Endothelial cell of umbilical vein (primary cell): ENCODE measurements around the gene TTBK1. TPM values are rescaled to one million over a fixed set of nuclear protein-coding genes. Genes with fewer than 3 reads are reported as not detected.

Experiments used
- BruUV-seq: library from RNA; stranded (reverse); fragments of 400-500 nt; replicated peaks from 2 replicates; lab custom pipeline; 2021; lab: Mats Ljungman, UMichigan
- CTCF ChIA-PET: fragments of 300-600, 350-600 bp; sonication (Branson Sonifier 250); formaldehyde crosslinking; loops from one replicate; lab custom pipeline; 2021; ENCODE audit warnings: antibody characterized with exemption, inconsistent platforms; lab: Charles Lee
- POLR2A ChIA-PET: fragments of 300-600, 350-600 bp; sonication (Branson Sonifier 250); formaldehyde crosslinking; loops from one replicate; lab custom pipeline; 2021; ENCODE audit warnings: antibody characterized with exemption, inconsistent platforms; lab: Charles Lee
- DNase-seq: peaks from one replicate; pipeline ENCODE4 v3.0.0-alpha.2; 2011; ENCODE audit warnings: low read depth, low spot score
- FAIRE-seq: peaks from 2 replicates; lab custom pipeline; 2011; peaks lifted over from hg19 to GRCh38; lab: Jason Lieb, UNC
- H2AFZ ChIP-seq: 2 replicates; pipeline ENCODE4 v1.6.0; 2012; ENCODE audit warnings: low read depth, low read length, control low read depth, inconsistent platforms
- H3K27ac ChIP-seq: 2 replicates; pipeline ENCODE4 v1.5.1; 2011; ENCODE audit warnings: low read depth, mild to moderate bottlenecking, control low read depth, low read length, moderate library complexity; ENCODE audit not compliant: insufficient read depth
- H3K27me3 ChIP-seq, 2 experiments: 2 replicates each; pipeline versions ENCODE4 v1.6.0 to v1.6.1; 2011; ENCODE audit warnings: low read length in 2 of 2, mixed read lengths in 1 of 2; ENCODE audit not compliant: control insufficient read depth in 2 of 2, insufficient read depth in 2 of 2
- H3K36me3 ChIP-seq, 2 experiments: 2 replicates in 1 of 2; 3 replicates in 1 of 2; pipeline ENCODE4 v1.5.1; 2011; ENCODE audit warnings: low read length in 2 of 2, mild to moderate bottlenecking in 1 of 2, moderate library complexity in 1 of 2; ENCODE audit not compliant: control insufficient read depth in 2 of 2, insufficient read depth in 2 of 2; ENCODE audit errors: extremely low read depth in 1 of 2
- H3K4me1 ChIP-seq: 3 replicates; pipeline ENCODE4 v1.5.1; 2011; ENCODE audit warnings: mild to moderate bottlenecking, low read length; ENCODE audit not compliant: control insufficient read depth, insufficient read depth; ENCODE audit errors: extremely low read depth
- H3K4me2 ChIP-seq: 2 replicates; pipeline ENCODE4 v1.6.1; 2011; ENCODE audit warnings: low read length, control low read depth, mixed read lengths; ENCODE audit not compliant: insufficient read depth
- H3K4me3 ChIP-seq, 3 experiments: fragments of 200-600 bp in 1 of 3; sonication (generic), shearing (Covaris generic) in 1 of 3; replicated peaks in 1 of 3; 2 replicates each; pipeline ENCODE4 v1.5.1; 2011 to 2016; ENCODE audit warnings: control low read depth in 3 of 3, low read length in 3 of 3, mild to moderate bottlenecking in 2 of 3, inconsistent platforms in 1 of 3, low read depth in 1 of 3, moderate library complexity in 1 of 3; ENCODE audit not compliant: insufficient read depth in 1 of 3
- H3K79me2 ChIP-seq: 2 replicates; pipeline ENCODE4 v1.6.0; 2012; ENCODE audit warnings: low read length, inconsistent platforms; ENCODE audit not compliant: control insufficient read depth, insufficient read depth
- H3K9ac ChIP-seq: replicated peaks from 2 replicates; pipeline ENCODE3; 2011; ENCODE audit warnings: low read length, control low read depth; ENCODE audit not compliant: insufficient read depth; ENCODE audit errors: extremely low read depth
- H3K9me1 ChIP-seq: replicated peaks from 3 replicates; pipeline ENCODE4 v1.6.0; 2011; ENCODE audit warnings: mild to moderate bottlenecking, low read length; ENCODE audit not compliant: control insufficient read depth, insufficient read depth; ENCODE audit errors: extremely low read depth
- H3K9me3 ChIP-seq: replicated peaks from 2 replicates; pipeline ENCODE4 v1.5.1; 2012; ENCODE audit warnings: low read length, inconsistent platforms; ENCODE audit not compliant: control insufficient read depth, insufficient read depth
- H4K20me1 ChIP-seq: replicated peaks from 2 replicates; pipeline ENCODE3; 2011; ENCODE audit warnings: mild to moderate bottlenecking, low read length; ENCODE audit not compliant: control insufficient read depth, insufficient read depth; ENCODE audit errors: extremely low read depth
- EZH2 ChIP-seq: IDR thresholded peaks from 2 replicates; pipeline ENCODE4 v1.6.1; 2012; ENCODE audit warnings: borderline replicate concordance, low read depth, mild to moderate bottlenecking, moderate library complexity, low read length, inconsistent platforms; ENCODE audit not compliant: severe bottlenecking
- FOS ChIP-seq: IDR thresholded peaks from 2 replicates; pipeline ENCODE4 v1.6.1; 2011; ENCODE audit warnings: mild to moderate bottlenecking, low read length, moderate library complexity, borderline replicate concordance; ENCODE audit not compliant: insufficient read depth
- POLR2A ChIP-seq: IDR thresholded peaks from 2 replicates; pipeline ENCODE4 v1.6.1; 2012; ENCODE audit warnings: low read depth, mild to moderate bottlenecking, control low read depth, low read length
- dilution Hi-C: fragments of 300-500 bp; cut with MboI; formaldehyde crosslinking; loops from one replicate; pipeline ENCODE4 v1.15.0; 2019; ENCODE audit warnings: low sequenced_read_pairs; ENCODE audit not compliant: extremely low pct_ligation_motif_present
- intact Hi-C: fragments of 100-400 bp; cut with micrococcal nuclease; formaldehyde crosslinking; loops from one replicate; pipeline ENCODE4 v1.10.0; 2022
- polyA plus RNA-seq, 4 experiments: library from polyadenylated mRNA; depleted of rRNA in 3 of 4; stranded (reverse) in 3 of 4; unstranded in 1 of 4; fragments of >200 nt; gene quantifications; 2 replicates each; pipeline versions ENCODE4 v1.2.1 to v1.2.3, GENCODE V29; 2011 to 2012; ENCODE audit warnings: missing spikeins in 1 of 4
- total RNA-seq: library from RNA; stranded (reverse); gene quantifications from 2 replicates; pipeline ENCODE4 v1.2.3, GENCODE V29; 2021
- TF ChIP-seq, protein P1 (sequence below): IDR thresholded peaks from 2 replicates; pipeline ENCODE4 v1.6.1; 2011; ENCODE audit not compliant: insufficient read depth, insufficient read length

The TTBK1 gene
- total and polyA plus RNA-seq, 2 donors (not counting 3 experiments of a cell fraction or from before 2014, with no cell fraction given): 0.06 TPM; not detected in 1

DNA sequence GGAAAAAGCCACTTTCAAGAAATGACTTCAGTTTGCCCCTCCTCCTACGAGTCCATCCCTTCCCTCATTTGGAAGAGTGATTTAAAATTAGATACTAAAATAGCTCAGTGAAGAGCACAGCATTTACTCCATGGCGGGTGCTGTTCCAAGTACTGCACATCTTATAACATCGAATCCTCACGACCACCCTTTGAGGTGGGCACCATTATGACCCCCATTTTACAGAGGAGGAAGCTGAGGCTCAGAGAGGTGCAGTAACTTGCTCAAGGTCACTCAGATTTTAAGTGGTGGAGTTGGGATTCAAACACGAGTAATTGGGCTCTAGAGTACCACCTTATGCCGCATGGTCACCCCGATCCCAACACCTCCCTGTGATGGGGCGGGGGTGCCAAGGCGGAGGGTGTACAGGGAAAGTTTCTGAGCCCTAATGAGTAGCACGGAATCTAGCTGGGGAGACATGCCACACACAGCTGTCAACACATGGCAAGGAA, 25.5 kb downstream of the TTBK1 start:
- no peaks in the 10 kb centered on the region for H4K20me1 ChIP-seq
- CTCF ChIA-PET: interaction anchor here (1.0 to 1.6 kb wide), 2 partner anchors 40 to 237 kb away, joined by 4 to 5 read pairs; partner anchors contain the start of gene DNPH1
- peaks cover 26 to 37% of the 10 kb centered on the region in 2 experiments for H3K27me3 ChIP-seq
- POLR2A ChIA-PET: no interaction called here
- intact Hi-C loops: no loop called here
- no peak overlapping the region for H2AFZ ChIP-seq
- BruUV-seq: no TSS peak
- H3K4me2 ChIP-seq: no peak overlapping the region
- dilution Hi-C loops: no loop called here
- no peaks in the 10 kb centered on the region for H3K4me1 ChIP-seq
- no peak for DNase-seq
- H3K4me3 ChIP-seq: no peak overlapping the region
- no peaks in the 10 kb centered on the region for H3K9me1 ChIP-seq
- FAIRE-seq: no peak
- H3K9me3 ChIP-seq: no peaks in the 10 kb centered on the region
- H3K27ac ChIP-seq: no peak overlapping the region
- no peaks in the 10 kb centered on the region for H3K79me2 ChIP-seq
- H3K36me3 ChIP-seq: no peaks in the 10 kb centered on the region
- TF ChIP-seq POLR2A: no peak
- TF ChIP-seq, protein P1, sequence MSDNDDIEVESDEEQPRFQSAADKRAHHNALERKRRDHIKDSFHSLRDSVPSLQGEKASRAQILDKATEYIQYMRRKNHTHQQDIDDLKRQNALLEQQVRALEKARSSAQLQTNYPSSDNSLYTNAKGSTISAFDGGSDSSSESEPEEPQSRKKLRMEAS: no peak
- no peak overlapping the region for H3K9ac ChIP-seq

DNA sequence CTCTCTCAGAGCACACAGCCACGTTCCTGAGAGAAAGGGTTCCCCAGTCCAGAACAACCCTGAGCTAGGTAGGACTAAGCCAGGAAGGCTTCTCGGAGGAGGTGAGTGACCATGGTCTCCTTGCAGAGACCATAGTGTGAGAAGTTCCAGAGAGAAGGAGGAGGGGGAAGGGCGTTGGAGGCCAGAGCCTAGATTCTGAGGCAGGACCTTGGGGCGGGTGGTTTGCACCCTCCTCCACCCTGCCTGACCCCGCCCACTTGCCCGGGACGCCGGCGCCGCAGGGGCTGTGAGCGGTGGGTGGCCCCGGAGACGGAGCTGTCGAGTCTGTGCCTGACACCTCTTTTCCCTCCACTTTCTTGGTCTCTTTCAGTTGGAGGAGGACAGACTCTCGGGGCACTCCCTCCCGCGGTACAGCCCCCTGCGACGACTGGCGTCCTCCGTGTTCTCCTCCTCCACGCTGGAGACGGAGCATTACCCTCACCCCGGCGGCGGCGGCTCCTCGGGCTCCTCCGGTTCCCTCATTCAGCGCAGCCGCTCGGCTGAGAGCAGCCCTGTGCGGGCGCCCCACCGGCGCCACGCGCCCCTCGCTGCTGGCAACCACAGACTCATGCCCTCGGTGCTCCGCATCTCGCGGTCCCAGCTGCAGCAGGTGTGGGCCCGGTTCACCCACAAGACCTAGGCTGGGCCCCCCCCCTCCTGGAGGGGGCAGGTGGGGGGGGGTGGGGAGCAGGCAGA, 26.2 kb downstream of the TTBK1 start:
- CTCF ChIA-PET: no interaction called here
- no peaks in the 10 kb centered on the region for H3K9me1 ChIP-seq
- H4K20me1 ChIP-seq: no peaks in the 10 kb centered on the region
- H3K9me3 ChIP-seq: no peaks in the 10 kb centered on the region
- no TSS peak for BruUV-seq
- H3K27ac ChIP-seq: no peak overlapping the region
- intact Hi-C loops: no loop called here
- POLR2A ChIA-PET: no interaction called here
- FAIRE-seq (no peak), DNase-seq (no peak)
- no peaks in the 10 kb centered on the region for H3K4me1 ChIP-seq
- H3K79me2 ChIP-seq: no peaks in the 10 kb centered on the region
- TF ChIP-seq FOS (no peak), EZH2 (peak; percentile 42)
- no peak overlapping the region for H3K4me3 ChIP-seq
- H2AFZ ChIP-seq: peak overlapping the region; percentile 68
- H3K9ac ChIP-seq: no peak overlapping the region
- dilution Hi-C loops: no loop called here
- peaks cover 32 to 43% of the 10 kb centered on the region in 2 experiments for H3K27me3 ChIP-seq
- H3K36me3 ChIP-seq: no peaks in the 10 kb centered on the region
- no peak overlapping the region for H3K4me2 ChIP-seq
